CD4-positive, alpha-beta T cell treated with Interleukin-1 beta for 1 hour (primary cell): Measurements from ENCODE around the gene OR11L1.

Source experiments
- DNase-seq, 2 donors: peaks; one replicate each; pipeline ENCODE4 v3.0.0-alpha.2; 2020 to 2022

Gene OR11L1

DNA sequence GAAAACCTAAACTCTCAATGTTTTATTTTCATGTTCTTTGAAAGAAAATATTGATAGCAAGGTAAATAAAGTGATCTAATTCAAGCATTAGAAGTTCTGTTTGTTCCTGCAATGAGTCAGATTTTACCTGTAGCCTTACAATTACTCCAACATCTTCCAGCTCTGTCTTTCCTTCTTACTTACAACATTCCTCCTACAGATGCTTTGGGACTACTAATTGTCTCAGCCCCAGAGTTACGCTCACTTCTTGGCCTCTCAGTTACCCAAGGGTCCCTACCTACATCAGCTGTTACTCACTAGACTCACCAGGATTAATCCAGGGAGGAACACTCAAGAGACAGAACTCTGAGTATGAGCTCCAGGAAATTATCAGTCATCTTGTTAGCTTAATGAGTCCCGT, 44.2 kb downstream of the OR11L1 start:
- no peak for DNase-seq
